ENCODE data around the gene PRR5L.

The PRR5L gene

DNA sequence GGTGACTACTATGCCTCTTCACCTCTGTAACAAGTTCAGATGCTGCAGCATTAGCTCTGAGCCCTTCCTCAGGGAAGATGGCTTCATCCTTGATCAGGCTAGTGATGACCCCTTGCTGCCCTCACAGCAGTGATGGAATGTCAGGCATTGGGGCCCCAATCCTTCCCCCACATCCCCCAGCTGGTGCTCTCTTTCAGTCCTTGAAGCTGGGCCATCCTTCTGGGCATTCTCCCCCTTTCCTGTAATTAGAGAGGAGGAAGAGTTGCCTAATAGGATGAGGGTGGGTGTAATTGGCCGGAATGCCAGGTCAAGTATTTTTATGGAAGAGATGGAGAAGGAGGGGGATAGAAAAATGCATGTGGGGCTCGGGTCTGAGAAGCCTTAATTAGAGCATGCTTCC, 151.4 kb downstream of the PRR5L start:
- DNase-seq: no peak

GRCh38 chr11:36447947-36448346, 151.9 kb downstream of the PRR5L start:
- no peak for DNase-seq

GRCh38 chr11:36449561-36450096, 153.5 kb downstream of the PRR5L start:
- DNase-seq: no peak

GRCh38 chr11:36450110-36450572, 154.1 kb downstream of the PRR5L start:
- peak; percentile 42 for DNase-seq

- no peak for DNase-seq
Measured at GRCh38 chr11:36451045-36451444, 155.0 kb downstream of the PRR5L start.

GRCh38 chr11:36451681-36452080, 155.6 kb downstream of the PRR5L start:
- DNase-seq: no peak

- no peak for DNase-seq
Measured at GRCh38 chr11:36452236-36452940, 156.3 kb downstream of the PRR5L start.

- DNase-seq: no peak
Measured at GRCh38 chr11:36452961-36453360, 156.9 kb downstream of the PRR5L start.

DNA sequence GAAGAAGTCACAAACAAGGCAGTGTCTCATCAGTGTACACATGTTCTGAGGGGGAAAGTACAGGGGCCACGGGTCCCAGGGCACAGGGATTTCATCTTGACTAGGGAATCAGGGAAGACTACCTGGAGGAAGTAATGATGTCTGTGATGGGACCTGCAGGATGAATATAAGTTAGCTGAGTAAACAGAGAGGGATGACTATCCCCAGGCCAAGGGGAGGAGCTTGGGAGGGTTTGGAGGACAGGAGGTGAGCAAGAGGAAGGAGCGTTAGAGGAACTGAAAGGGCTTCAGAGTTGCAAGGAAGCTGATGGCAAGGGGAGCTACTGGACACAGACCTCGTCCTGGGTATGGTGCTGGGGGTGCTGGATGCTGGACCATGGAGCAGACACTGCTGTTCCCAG, 157.6 kb downstream of the PRR5L start:
- DNase-seq: peak; percentile 73

- no peak for DNase-seq
Measured at GRCh38 chr11:36454551-36454940, 158.5 kb downstream of the PRR5L start.

GRCh38 chr11:36454941-36455631, 159.0 kb downstream of the PRR5L start:
- no peak for DNase-seq

- DNase-seq: peak; percentile 19
Measured at GRCh38 chr11:36455658-36456111, 159.6 kb downstream of the PRR5L start.

DNA sequence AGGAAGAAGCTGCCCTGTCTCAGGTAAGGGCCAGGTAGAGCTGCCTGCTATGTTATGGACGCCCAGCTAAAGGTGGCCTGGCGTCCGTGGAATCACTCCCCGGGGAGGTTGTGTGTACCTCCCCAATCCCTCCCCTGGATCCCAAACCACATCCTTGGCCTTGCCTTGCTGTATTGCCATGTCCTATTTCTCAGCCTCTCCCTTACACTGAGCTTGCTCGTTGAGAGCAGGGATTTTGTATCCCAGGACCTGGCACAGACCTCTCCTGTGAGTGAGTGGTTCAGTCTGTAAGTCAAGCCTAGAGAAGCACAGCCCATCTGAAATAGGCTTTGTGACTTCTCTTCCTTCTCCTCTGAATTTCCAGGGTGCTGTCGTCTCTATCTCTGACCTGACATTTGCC, 160.1 kb downstream of the PRR5L start:
- DNase-seq: no peak

- no peak for DNase-seq
Measured at GRCh38 chr11:36458129-36458915, 162.2 kb downstream of the PRR5L start.

GRCh38 chr11:36459046-36459445, 163.0 kb downstream of the PRR5L start:
- DNase-seq: no peak

- no peak for DNase-seq
Measured at GRCh38 chr11:36460220-36460619, 164.1 kb downstream of the PRR5L start.

DNA sequence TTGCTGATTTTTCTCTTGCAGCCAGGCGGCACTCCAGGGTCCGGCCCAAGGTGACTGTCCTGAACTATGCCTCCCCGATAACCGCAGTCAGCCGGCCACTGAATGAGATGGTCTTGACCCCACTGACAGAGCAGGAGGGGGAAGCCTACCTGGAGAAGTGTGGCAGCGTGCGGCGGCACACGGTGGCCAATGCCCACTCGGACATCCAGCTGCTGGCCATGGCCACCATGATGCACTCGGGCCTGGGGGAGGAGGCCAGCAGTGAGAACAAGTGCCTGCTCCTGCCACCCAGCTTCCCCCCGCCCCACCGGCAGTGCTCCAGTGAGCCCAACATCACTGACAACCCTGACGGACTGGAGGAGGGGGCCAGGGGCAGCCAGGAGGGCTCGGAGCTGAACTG, 166.2 kb downstream of the PRR5L start:
- no peak for DNase-seq

DNA sequence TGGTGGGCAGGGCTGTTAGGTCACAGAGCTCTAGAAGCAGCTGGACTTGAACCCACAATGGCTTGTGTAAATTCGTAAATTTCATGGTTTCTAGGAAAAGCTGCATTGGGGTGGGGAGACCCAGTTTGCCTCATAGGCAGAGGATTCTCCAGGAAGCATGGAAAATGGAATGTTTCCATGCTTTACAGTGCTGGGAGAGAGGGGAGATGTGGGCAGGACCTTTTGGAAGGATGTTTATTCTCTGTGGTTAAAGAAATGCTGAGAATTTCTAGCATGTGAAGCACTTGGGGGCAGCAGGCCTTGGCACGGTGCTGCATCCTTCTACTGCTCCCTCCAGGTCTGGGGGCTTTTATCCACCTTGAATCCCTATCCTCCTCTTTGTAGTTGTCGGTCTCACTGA, 167.7 kb downstream of the PRR5L start:
- no peak for DNase-seq

DNA sequence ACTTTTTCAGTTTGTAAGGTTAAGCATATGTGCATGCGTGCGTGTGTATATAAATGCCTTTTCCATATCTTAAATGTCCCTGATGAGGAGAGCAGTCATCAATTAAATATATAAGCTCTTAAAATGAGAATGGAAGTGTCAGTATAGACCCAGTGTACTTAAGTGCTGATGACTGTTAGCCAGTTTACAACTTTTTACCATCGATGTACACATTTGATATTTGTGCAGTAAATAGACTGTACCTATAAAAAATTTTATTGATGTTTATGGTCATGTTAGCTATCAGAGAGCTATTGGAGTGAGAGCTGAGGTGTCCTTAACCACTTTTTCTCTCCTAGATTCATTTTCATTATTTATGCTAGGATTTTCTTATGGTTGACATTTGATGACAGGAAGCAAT, 168.6 kb downstream of the PRR5L start:
- no peak for DNase-seq

DNA sequence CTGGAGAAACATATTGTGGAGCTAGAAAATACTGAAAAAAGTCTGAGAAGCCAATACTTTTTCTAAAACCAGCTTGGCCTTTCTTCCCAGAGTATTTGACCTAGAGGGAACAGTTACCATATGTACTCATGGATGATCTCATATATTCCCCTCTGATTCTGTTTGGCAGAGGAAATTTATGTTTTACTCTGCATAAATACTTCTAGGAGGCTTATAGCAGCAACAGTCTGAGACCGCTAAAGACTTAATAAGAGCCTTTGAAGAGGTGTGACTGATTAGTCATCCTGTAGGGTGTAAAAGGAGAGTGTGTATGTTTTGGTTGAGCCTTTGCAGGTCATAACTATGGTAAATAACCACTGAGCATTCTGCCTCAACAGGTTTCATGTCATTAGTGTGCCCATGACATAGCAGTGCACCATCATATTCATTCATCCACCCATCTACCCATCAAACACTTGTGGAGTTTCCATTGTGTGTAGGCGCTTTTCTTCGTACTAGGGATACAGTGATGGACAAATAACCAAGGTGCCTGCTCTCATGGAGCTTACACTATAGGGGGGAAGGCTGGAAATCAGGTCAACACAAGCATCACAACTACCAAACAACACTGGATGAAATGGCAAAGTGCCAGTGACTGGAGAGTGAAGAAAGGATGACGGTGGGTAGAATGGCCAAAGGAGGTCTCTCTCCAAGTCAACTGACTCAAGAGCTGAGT, 169.5 kb downstream of the PRR5L start:
- no peak for DNase-seq

DNA sequence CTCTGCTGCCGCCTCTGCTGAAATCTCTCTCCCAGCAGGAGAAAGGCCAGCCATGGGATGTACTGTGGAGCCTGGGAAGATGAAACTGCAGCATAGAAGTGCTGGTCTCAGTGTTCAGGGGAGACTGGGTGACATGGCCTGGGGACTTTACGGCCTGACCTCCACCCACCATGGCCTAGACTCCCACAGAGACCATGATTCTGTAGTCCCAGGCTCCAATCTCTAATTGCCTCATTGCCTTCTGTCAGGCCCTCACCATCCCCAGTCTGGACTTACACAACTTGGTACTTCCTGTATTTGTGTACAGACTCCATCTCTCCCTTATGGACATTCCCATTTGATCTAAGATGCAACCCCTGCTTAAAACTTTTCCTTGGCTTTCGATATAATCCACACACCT, 170.9 kb downstream of the PRR5L start:
- peak; percentile 73 for DNase-seq

DNA sequence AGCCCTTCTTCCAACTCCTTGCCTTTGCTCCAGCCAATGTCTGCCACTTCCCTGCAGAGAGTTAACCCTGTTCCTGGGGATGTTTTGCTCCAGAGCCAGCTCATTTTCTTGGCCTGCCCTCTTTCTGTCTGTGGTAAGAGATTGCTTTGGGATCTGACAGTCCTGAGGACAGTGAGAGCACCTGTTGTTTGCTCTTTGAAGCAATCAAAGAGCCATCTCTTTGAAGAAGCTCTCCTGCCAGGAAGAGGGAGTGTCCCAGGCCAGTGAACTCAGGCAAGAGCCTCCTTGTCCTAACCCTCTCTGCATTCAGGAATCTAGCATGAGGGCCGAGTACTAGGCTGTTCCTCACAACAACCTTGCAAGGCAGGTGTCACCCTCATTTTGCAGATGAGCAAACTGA, 171.8 kb downstream of the PRR5L start:
- no peak for DNase-seq

GRCh38 chr11:36469063-36469462, 173.0 kb downstream of the PRR5L start:
- DNase-seq: peak; percentile 10
